HepG2 (cell line): ENCODE results near the gene MRPS7. TPM values are rescaled to one million over a fixed set of nuclear protein-coding genes. Genes with fewer than 3 reads are reported as not detected.

Experiments
- EED ChIP-seq: sonication (generic); formaldehyde crosslinking; IDR thresholded peaks from 2 replicates; pipeline ENCODE4 v1.5.0; 2020; ENCODE audit warnings: mild to moderate bottlenecking, missing genetic modification reagents
- FOXA1 ChIP-seq, 2 experiments: fragments of 450-650 bp in 1 of 2; sonication (generic) in 1 of 2; formaldehyde crosslinking in 1 of 2; IDR thresholded peaks; 2 replicates each; pipeline versions ENCODE4 v1.4.0 to v1.6.1; 2016 to 2020; ENCODE audit warnings: missing genetic modification reagents in 1 of 2
- FOXP1 ChIP-seq, 2 experiments: fragments of 450-650 bp in 1 of 2; IDR thresholded peaks; 2 replicates each; pipeline ENCODE4 v1.6.1; 2017 to 2018; ENCODE audit warnings: antibody characterized with exemption in 1 of 2
- MXD3 ChIP-seq: IDR thresholded peaks from 2 replicates; pipeline ENCODE4 v1.6.1; 2016; ENCODE audit warnings: mild to moderate bottlenecking, missing biosample characterization, missing genetic modification reagents
- NFKB2 ChIP-seq: sonication (generic); formaldehyde crosslinking; IDR thresholded peaks from 2 replicates; pipeline ENCODE4 v1.4.0; 2020; ENCODE audit warnings: missing genetic modification reagents, borderline replicate concordance
- PITX1 ChIP-seq: sonication (generic); formaldehyde crosslinking; IDR thresholded peaks from 2 replicates; pipeline ENCODE4 v1.5.1; 2020; ENCODE audit warnings: mild to moderate bottlenecking, missing genetic modification reagents
- RAD21 ChIP-seq: fragments of 450-650 bp; formaldehyde crosslinking; IDR thresholded peaks from 2 replicates; pipeline ENCODE4 v1.5.0; 2020; ENCODE audit warnings: mild to moderate bottlenecking
- RFXANK ChIP-seq: IDR thresholded peaks from 2 replicates; pipeline ENCODE4 v1.6.1; 2016
- SETDB1 ChIP-seq: sonication (generic); formaldehyde crosslinking; IDR thresholded peaks from 2 replicates; pipeline ENCODE4 v1.5.1; 2020; ENCODE audit warnings: missing genetic modification reagents, mild to moderate bottlenecking, borderline replicate concordance
- SIX4 ChIP-seq: sonication (generic); formaldehyde crosslinking; IDR thresholded peaks from 2 replicates; pipeline ENCODE4 v1.4.0; 2020; ENCODE audit warnings: missing genetic modification reagents
- SSRP1 ChIP-seq: IDR thresholded peaks from 2 replicates; pipeline ENCODE4 v1.6.1; 2016; ENCODE audit warnings: control low read depth
- TEAD3 ChIP-seq: optimal IDR thresholded peaks from 2 replicates; pipeline ENCODE3; 2016; ENCODE audit warnings: borderline replicate concordance
- ZEB1 ChIP-seq: IDR thresholded peaks from 2 replicates; pipeline ENCODE4 v1.6.1; 2012; ENCODE audit warnings: mild to moderate bottlenecking, low read depth, inconsistent platforms; ENCODE audit not compliant: insufficient replicate concordance
- ZNF331 ChIP-seq: sonication (generic); formaldehyde crosslinking; IDR thresholded peaks from 2 replicates; pipeline ENCODE4 v1.4.0; 2020; ENCODE audit warnings: missing genetic modification reagents
- ZNF556 ChIP-seq: sonication (generic); formaldehyde crosslinking; IDR thresholded peaks from 2 replicates; pipeline ENCODE4 v1.4.0; 2020; ENCODE audit warnings: mild to moderate bottlenecking, missing genetic modification reagents, borderline replicate concordance
- ZNF839 ChIP-seq: sonication (generic); formaldehyde crosslinking; IDR thresholded peaks from 2 replicates; pipeline ENCODE4 v1.4.0; 2020; ENCODE audit warnings: missing genetic modification reagents, mild to moderate bottlenecking, borderline replicate concordance
- ZNF850 ChIP-seq: sonication (generic); formaldehyde crosslinking; conservative IDR thresholded peaks from 2 replicates; pipeline ENCODE4 v1.9.0; 2021; ENCODE audit warnings: mild to moderate bottlenecking, missing genetic modification reagents
- polyA plus RNA-seq, 8 experiments: library from polyadenylated mRNA; depleted of rRNA in 3 of 8; stranded (reverse) in 7 of 8; unstranded in 1 of 8; fragments of >200 nt; fragmentation: Illumina TruSeq in 4 of 8; extraction: Trizol in 4 of 8; gene quantifications; 2 replicates each; pipeline versions ENCODE4 v1.2.1 to v1.2.3, GENCODE V29; 2011 to 2016; ENCODE audit warnings: low read depth in 4 of 8, missing spikeins in 1 of 8, mixed read lengths in 1 of 8; ENCODE audit not compliant: insufficient read depth in 1 of 8
- total RNA-seq, 5 experiments: library from RNA; depleted of rRNA; stranded (reverse); fragments of >200 nt; fragmentation: Illumina TruSeq; extraction: Trizol; gene quantifications; 2 replicates each; pipeline ENCODE4 v1.2.3, GENCODE V29; 2016; ENCODE audit warnings: low read depth in 1 of 5
- TF ChIP-seq, protein P1 (sequence below): sonication (generic); formaldehyde crosslinking; IDR thresholded peaks from 2 replicates; pipeline ENCODE4 v1.8.0; 2022; ENCODE audit warnings: missing genetic modification reagents, mild to moderate bottlenecking, moderate library complexity, borderline replicate concordance
- TF ChIP-seq, protein P2 (sequence below): sonication (generic); formaldehyde crosslinking; IDR thresholded peaks from 2 replicates; pipeline ENCODE4 v1.9.0; 2021; ENCODE audit warnings: missing genetic modification reagents, borderline replicate concordance
- TF ChIP-seq, protein P3 (sequence below): sonication (generic); formaldehyde crosslinking; IDR thresholded peaks from 2 replicates; pipeline ENCODE4 v1.4.0; 2020; ENCODE audit warnings: low read depth, mild to moderate bottlenecking, missing genetic modification reagents
- TF ChIP-seq, protein P4 (sequence below): IDR thresholded peaks from 2 replicates; pipeline ENCODE4 v1.6.1; 2018; ENCODE audit warnings: missing genetic modification reagents

Gene MRPS7
- total and polyA plus RNA-seq, 2 of the 13 experiments (the other 11 are each of a cell fraction or from before 2014, with no cell fraction given) = 97.0 to 162 TPM

GRCh38 chr17:75295201-75296158 is 33.8 kb downstream of the MRPS7 start (continued):
- TF ChIP-seq, protein P1, sequence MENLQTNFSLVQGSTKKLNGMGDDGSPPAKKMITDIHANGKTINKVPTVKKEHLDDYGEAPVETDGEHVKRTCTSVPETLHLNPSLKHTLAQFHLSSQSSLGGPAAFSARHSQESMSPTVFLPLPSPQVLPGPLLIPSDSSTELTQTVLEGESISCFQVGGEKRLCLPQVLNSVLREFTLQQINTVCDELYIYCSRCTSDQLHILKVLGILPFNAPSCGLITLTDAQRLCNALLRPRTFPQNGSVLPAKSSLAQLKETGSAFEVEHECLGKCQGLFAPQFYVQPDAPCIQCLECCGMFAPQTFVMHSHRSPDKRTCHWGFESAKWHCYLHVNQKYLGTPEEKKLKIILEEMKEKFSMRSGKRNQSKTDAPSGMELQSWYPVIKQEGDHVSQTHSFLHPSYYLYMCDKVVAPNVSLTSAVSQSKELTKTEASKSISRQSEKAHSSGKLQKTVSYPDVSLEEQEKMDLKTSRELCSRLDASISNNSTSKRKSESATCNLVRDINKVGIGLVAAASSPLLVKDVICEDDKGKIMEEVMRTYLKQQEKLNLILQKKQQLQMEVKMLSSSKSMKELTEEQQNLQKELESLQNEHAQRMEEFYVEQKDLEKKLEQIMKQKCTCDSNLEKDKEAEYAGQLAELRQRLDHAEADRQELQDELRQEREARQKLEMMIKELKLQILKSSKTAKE (CRISPR knock-in tag) = no peak
- TF ChIP-seq ZNF839 (CRISPR knock-in tag) = no peak
- TF ChIP-seq FOXA1 (IDR thresholded peaks at IDR 0.05) = no peak
- peak; percentile 57; the same call in 1 of the 2 replicates for TF ChIP-seq FOXA1 (CRISPR knock-in tag; IDR thresholded peaks at IDR 0.05)
- TF ChIP-seq EED (CRISPR knock-in tag) = no peak
- TF ChIP-seq ZNF850 (CRISPR knock-in tag) = no peak
- TF ChIP-seq TEAD3 (CRISPR knock-in tag) = peak; percentile 58
- TF ChIP-seq ZNF556 (CRISPR knock-in tag) = peak; percentile 78; the same call in 1 of the 2 replicates
- TF ChIP-seq SETDB1 (CRISPR knock-in tag) = no peak
- TF ChIP-seq, protein P2, sequence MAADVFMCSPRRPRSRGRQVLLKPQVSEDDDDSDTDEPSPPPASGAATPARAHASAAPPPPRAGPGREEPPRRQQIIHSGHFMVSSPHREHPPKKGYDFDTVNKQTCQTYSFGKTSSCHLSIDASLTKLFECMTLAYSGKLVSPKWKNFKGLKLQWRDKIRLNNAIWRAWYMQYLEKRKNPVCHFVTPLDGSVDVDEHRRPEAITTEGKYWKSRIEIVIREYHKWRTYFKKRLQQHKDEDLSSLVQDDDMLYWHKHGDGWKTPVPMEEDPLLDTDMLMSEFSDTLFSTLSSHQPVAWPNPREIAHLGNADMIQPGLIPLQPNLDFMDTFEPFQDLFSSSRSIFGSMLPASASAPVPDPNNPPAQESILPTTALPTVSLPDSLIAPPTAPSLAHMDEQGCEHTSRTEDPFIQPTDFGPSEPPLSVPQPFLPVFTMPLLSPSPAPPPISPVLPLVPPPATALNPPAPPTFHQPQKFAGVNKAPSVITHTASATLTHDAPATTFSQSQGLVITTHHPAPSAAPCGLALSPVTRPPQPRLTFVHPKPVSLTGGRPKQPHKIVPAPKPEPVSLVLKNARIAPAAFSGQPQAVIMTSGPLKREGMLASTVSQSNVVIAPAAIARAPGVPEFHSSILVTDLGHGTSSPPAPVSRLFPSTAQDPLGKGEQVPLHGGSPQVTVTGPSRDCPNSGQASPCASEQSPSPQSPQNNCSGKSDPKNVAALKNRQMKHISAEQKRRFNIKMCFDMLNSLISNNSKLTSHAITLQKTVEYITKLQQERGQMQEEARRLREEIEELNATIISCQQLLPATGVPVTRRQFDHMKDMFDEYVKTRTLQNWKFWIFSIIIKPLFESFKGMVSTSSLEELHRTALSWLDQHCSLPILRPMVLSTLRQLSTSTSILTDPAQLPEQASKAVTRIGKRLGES = no peak
- TF ChIP-seq PITX1 = peak; percentile 93
- TF ChIP-seq RFXANK (CRISPR knock-in tag) = no peak
- 0 out of 2 replicates have a peak, but pooled peaks have one; percentile 42 for TF ChIP-seq SIX4 (CRISPR knock-in tag)
- TF ChIP-seq, protein P3, sequence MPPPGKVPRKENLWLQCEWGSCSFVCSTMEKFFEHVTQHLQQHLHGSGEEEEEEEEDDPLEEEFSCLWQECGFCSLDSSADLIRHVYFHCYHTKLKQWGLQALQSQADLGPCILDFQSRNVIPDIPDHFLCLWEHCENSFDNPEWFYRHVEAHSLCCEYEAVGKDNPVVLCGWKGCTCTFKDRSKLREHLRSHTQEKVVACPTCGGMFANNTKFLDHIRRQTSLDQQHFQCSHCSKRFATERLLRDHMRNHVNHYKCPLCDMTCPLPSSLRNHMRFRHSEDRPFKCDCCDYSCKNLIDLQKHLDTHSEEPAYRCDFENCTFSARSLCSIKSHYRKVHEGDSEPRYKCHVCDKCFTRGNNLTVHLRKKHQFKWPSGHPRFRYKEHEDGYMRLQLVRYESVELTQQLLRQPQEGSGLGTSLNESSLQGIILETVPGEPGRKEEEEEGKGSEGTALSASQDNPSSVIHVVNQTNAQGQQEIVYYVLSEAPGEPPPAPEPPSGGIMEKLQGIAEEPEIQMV (CRISPR knock-in tag) = 0 out of 2 replicates have a peak, but pooled peaks have one; percentile 53
- no peak for TF ChIP-seq MXD3 (CRISPR knock-in tag)
- TF ChIP-seq SSRP1 = peak; percentile 84; the same call in 1 of the 2 replicates
- no peak for TF ChIP-seq NFKB2 (CRISPR knock-in tag)
- TF ChIP-seq ZNF331 = peak; percentile 91
- peak; percentile 57 for TF ChIP-seq ZEB1
- peak; percentile 30 for TF ChIP-seq FOXP1 (IDR thresholded peaks at IDR 0.05)
- TF ChIP-seq FOXP1 (CRISPR knock-in tag; IDR thresholded peaks at IDR 0.05) = peak; percentile 78
- TF ChIP-seq, protein P4, sequence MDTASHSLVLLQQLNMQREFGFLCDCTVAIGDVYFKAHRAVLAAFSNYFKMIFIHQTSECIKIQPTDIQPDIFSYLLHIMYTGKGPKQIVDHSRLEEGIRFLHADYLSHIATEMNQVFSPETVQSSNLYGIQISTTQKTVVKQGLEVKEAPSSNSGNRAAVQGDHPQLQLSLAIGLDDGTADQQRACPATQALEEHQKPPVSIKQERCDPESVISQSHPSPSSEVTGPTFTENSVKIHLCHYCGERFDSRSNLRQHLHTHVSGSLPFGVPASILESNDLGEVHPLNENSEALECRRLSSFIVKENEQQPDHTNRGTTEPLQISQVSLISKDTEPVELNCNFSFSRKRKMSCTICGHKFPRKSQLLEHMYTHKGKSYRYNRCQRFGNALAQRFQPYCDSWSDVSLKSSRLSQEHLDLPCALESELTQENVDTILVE = peak; percentile 75; the same call in 1 of the 2 replicates
- TF ChIP-seq RAD21 (CRISPR knock-in tag) = peak; percentile 51; the same call in 1 of the 2 replicates
